ENCODE results near the gene C17orf113. TPM values are rescaled to one million over a fixed set of nuclear protein-coding genes. Genes with fewer than 3 reads are reported as not detected.

Gene C17orf113
- total RNA-seq, 1 donor from 2014 or later: 0.10 TPM

DNA sequence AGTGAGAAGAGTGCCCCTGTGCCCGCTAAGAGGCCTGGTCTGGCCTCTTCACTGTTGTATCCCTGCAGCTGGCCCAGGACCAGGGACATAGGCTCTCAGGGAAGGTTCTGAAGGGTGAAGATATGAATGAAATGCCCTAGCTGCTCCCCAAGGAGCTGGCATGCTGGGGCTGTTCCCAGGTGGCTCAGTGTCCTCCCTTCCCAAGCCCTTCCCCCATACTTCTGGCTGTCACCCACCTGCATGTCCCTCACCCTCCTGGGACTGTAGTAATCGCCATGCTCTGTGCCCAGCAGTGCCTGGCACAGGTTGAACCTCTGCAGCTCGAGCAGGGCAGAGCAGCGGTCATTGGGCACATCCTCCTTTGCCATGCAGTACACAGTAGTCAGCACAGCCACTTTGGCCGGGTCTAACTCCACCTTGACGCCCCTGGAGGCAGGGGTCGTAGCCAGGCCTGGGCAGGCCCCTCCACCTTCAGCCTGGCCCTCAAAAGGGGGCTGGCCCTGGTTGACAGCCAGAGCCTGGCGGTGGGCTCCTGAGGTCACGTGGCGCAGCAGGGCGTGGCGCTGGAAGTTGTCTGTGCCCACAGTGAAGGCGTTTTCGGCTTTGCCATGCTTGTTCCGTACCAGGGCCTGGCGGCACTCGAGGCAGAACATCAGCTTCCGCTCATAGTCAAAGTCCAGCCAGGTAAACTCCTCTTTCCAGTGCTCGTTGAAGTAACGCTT is 7.6 kb downstream of the C17orf113 start:
- intact Hi-C loops (cut with micrococcal nuclease): no loop called here

DNA sequence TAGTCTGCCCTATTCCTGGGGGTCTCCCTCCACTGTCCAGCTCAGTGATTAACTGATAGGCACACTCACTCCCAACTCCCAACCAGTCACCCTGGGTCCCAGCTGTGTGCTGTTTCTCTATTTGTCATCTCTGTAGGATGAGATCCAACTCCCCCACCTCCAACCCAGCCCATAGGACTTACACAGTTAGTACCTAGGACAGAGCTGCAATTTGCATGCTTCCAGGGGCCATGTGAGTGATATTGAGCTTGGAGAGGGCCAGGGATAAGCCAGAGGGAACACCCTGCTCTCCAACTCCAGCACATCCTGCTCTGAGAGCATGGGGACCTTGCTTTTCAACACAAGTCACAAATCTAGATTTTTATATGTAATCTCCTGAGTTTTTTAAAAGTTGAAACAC is 8.8 kb downstream of the C17orf113 start:
- intact Hi-C loops (cut with micrococcal nuclease): no loop called here

DNA sequence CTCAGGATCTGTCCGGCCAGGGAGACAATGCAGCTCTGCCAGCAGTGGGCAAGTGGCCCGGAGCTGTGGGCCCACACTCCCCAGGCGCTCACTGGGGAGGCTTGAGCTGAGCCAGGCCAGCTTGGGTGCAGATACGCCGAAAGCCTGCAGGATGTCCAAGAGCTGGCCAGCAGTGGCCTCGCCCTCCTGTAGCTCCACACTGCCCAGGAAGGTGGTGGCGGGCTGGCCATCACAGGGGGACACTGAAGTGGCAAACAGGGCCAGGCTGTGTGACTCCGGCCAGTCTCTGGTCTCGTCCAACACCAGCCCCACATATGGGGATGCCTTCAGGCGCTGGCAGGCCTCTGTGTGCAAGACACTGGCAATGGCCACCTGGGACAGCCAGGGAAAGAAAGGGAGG is 9.6 kb downstream of the C17orf113 start:
- intact Hi-C loops (cut with micrococcal nuclease): no loop called here

DNA sequence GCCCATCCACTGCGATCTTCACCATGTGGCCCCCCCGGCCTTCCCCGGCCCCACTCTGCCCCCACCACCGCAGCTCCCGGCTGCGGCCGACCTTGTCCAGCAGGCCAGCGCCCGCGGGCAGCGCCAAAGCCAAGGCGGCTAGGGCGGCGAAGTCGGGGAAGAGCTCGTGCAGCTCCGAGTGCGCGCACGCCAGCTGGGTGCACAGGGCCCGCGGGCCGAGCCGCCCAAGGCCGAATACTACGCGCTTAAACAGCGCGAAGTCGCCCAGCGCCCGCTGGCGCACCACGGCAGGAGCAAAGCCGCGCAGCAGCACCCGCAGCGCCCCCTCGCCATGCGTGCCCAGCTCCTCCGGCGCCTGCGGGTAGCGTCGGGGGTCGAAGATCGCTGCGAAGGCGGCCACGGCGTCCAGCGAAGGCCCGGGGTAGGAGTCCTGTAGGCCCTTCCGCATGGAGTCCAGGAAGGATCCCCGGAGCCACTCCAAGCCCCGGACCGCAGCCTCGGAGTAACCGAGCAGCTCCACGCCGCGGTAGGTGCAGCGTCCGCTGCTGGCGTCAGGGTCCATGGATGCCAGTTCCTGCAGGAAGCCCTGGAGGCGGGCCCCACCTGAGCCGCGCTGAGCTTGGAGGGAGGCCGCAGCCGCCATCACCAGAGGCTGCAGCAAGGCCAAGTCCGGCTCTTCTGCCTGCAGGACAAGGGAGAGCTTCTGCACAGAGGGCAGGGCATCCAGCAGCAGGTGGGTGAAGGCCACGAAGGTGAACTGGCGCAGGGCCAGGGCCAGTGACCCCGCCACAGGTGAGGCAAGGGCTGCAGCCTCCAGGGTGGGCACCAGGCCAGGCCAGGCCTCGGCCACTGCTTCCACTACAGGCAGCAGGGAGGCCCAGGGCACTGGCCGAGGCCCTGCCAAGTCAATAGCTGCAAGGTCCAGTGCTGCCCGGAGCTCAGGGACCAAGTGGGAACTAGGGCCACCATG is 10.3 kb downstream of the C17orf113 start:
- intact Hi-C loops (cut with micrococcal nuclease): no loop called here

DNA sequence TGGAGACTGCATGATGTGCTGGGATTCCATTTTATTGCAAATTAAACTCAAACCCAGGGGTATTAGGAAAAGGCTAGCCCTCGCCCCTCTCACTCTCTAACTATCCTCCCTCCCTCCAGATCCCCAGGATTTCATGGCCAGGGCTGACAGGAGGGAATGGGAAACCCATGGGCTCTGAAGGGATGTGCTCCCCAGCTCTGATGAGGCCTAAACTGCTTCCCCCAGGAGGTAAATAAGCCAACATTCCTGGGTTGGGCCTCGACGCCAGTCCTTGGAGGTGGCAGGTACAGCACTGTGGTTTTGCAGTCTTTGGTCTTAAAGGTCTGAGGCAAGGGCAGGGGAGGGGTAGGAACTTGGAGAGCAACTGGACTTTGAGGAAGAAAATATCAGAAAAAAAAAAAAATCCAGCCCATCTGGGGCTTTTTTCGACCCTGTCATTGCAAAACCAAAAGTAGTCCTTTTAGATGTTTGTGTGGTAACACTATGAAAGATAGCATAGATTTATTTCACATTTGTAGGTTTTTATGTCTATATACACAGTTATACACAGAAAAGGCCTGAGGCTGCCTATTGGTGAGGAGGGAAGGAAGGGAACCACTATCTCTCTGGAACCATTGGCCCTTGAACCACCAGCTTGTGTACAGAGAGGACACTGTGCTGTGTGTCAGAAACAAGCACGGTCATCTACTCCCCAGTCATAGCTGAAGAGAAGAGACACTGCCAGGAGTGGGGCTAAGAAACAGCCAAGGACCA is 12.0 kb downstream of the C17orf113 start:
- intact Hi-C loops (cut with micrococcal nuclease): no loop called here

DNA sequence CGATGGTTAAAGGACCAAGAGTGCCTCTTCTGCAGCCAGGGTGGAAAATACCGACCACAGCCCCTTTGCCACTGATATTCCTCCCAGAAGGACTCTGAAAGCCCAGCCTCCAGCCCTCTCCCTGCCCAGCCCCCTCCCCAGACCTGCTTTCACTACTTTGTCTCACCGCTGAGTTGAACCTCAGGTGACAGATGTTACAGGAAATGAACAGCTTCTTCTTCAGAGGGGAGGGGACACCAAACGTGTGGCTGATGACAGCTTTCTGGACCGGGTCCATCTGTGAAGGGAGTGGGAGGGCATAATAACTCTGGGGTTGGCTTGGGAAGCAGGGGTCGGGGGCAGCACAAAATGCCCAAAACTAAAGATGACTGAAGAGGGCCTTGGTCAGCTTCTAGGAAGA is 16.3 kb downstream of the C17orf113 start:
- intact Hi-C loops (cut with micrococcal nuclease): no loop called here

DNA sequence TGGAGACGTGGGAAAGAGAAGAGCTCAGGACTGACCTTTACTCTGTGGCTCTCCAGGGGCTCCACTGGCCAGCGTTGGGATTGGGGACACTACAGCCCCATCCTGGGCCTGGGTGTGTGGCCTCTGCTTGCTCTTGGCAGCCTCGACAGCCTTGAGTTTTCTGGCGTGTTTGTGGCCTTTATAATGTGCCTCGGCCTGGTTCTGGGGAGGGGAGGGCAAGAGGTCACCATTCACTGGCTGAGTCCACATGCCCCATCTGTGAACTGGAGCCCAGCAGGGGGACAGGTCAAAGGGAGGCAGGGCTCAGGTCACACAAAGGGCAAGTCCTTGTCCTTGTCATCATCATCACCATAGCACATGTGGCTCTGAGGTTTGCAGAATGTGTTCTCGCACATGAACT is 18.8 kb downstream of the C17orf113 start:
- intact Hi-C loops (cut with micrococcal nuclease): no loop called here

DNA sequence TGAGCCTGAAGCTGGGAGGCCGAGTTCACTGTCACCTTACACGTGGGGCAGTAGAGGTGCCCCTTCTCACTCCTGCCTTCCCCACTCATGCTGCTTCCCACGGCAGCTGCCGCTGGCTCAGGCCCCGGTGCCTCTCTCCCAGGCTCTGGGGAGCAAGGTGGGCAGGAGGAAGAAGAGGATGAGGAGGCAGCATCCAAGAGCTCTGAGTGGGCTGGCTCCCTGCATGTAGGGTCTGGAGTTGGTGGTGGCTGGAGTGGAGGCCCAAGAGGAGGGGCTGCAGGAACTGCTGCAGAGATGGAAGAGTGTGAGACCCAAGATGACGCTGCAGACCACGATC is 21.6 kb downstream of the C17orf113 start:
- intact Hi-C loops (cut with micrococcal nuclease): no loop called here

DNA sequence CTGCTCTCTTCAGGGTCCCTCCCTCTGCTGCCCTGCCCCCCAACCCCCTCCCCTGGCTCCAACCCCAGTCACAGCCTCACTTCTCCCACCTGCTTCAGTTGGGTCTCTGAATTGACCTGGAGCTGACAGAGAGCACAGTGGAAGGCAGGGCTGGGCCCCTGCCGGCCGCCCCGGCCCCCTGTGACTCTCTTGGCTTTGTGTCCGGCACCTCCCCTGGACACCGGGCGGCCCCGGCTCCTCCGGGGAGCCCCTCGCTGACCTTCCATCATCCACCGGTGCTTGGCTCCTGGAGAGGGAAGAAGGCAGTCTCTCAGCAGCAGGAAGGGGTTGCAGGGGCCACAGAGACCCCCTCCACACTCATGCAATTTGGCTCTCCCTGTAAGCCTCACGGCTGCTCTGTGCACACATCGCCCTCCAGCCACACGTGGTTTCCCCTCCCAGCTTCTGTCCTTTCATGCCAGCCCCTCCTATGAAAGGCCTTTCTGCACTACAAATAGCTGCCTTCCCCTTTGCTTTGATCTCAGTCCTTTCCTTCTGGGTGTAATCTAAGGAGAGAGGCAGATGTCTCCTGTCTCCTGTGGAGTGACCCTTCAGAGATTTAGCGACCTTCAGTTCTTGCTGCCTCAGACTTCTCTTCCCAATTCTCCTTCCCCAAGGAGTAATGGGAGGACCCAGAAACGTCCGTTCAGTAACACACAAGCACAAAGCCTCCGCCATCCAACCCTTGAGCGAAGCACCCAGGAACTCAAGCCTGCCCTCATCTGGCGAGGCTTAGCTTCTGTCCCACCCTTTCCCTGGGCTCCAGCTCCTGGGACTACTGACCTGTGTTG is 22.2 kb downstream of the C17orf113 start:
- intact Hi-C loops (cut with micrococcal nuclease): no loop called here

DNA sequence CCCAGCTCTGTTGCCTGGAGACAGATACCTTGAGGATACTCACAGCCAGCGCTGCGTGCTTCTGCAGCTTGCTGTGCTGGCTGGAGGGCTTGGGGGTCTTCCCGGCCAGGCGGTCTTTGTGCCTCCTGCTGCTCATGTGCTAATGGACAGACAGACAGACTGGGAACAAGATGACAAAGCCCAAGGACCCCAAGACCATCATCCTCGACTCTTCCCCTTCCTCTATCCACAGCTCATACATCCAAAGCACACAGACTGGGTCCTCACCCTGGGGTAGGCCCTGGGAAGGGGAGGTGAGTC is 22.9 kb downstream of the C17orf113 start:
- intact Hi-C loops (cut with micrococcal nuclease): no loop called here

DNA sequence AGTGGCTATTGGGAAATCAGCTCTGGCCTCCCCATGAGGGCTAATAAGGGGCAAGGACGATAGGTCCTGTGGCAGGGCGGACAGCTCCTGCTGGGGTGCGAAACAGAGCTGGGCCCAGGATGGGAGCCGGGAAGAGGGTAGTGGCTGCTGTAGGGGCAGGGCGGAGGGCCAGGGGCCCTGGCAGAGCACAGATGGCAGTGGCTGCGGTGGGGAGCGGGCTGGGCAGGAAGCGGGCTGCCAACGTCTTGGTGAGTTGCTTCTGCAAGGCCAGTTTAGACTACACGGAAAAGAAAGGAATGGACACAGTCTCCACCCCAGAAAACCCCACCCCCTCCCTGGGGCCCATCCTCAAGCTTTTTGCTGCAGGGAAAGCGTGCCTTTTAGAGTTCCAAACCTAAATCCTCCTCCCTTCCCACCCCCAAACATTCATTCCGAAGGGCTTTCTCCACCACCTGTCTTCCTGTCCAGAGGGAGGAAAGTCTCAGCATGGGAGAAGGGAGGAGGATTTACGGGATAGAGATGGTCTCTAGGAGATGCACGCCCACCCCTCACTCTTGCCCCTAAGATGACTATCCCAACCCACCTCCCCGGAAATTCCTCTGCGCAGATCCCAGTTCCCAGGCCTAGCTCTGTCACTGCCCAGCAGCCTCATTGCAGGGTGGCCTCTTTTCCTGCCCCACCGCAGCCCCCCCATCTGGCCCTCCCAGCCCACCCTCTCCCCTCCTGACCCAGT is 23.4 kb downstream of the C17orf113 start:
- intact Hi-C loops (cut with micrococcal nuclease): no loop called here

DNA sequence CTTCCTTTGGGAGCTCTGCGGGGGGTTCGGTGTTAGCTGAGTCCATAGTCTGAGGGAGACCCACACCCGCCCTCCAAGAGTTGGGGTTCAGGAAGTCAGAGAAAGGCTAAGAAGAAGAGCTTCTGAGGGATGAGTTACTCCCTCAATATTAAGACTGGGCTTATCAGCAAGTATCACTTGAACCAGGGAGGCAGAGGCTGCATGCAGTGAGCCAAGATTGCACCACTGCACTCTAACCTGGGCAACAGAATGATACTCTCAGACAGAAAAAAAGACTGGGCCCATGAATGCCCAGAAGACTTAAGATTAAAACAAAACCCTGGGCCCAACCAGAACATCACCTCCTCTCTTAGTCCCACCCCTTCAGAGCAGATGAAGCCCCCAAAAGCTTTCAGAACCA is 24.5 kb downstream of the C17orf113 start:
- intact Hi-C loops (cut with micrococcal nuclease): loop anchor here (1.0 kb wide), 4 partner anchors 37 to 90 kb away; partner anchors contain the start of gene DHX58

DNA sequence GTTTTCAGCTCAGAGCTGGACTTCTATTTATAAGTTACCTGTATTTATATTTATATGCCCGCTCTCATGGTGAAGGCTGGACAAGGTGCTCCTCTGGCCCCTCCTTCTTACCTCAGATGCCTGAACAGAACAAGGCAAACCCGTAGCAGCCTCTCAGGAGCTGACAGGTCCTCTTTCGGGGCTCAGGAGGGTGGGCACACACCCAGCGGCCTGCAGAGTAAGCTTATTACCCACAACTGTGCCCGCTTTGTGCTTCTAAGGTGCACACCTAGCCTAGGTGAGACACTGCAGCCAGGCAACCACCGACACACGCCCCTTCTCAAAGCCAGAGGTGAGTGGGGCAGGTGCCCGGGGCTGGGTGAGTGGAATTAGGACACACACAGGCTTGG is 25.2 kb downstream of the C17orf113 start:
- intact Hi-C loops (cut with micrococcal nuclease): loop anchor here (1.0 kb wide), 4 partner anchors 38 to 91 kb away; partner anchors contain the start of gene DHX58

DNA sequence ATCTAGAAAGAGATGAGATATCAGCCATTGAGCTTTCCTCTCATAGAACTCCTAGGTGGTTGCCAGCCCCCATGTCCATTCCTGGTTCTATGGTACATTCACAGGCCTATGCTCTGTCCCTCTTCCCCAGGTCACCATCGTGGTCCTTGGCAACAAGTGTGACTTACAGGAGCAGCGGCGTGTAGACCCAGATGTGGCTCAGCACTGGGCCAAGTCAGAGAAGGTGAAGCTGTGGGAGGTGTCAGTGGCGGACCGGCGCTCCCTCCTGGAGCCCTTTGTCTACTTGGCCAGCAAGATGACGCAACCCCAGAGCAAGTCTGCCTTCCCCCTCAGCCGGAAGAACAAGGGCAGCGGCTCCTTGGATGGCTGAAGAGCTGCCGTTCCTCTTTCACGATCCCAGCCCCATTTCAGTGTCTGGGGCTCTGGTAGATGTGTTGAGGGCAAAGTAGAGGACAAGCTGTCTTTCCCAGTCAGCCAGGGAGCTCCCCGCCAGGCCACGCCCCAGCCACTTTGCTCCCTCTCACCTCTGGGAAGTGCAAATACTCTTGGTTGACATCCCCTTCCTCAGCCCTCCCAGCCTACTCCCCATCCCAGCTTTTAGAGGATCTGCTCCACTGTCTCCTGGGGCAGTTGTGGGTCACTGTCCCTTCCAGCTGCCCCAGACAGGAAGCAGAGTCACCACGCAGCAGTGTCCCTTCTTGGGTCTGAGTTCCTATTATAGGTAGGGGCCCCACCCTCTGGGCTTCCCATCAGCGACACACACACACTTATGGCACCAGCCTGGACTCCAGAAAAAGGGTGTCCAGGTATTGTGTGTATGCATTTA is 26.7 kb downstream of the C17orf113 start:
- intact Hi-C loops (cut with micrococcal nuclease): no loop called here

DNA sequence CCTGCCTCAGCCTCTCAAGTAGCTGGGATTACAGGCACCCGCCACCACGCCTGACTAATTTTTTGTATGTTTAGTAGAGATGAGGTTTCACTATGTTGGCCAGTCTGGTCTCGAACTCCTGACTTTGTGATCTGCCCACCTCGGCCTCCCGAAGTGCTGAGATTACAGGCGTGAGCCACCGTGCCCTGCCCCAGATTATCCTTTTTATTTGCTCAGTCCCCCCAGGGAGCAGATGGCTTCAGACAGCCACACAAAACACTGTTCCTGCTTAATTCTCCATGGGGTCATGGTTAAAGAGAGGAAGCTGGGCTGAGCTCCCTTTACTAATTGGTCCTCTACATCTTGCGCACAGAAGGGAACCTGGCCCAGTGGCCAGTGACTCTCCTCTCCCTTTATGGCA is 29.6 kb downstream of the C17orf113 start:
- intact Hi-C loops (cut with micrococcal nuclease): loop anchor here (1.0 kb wide), 2 partner anchors 91 to 95 kb away; partner anchors contain the start of gene DHX58

DNA sequence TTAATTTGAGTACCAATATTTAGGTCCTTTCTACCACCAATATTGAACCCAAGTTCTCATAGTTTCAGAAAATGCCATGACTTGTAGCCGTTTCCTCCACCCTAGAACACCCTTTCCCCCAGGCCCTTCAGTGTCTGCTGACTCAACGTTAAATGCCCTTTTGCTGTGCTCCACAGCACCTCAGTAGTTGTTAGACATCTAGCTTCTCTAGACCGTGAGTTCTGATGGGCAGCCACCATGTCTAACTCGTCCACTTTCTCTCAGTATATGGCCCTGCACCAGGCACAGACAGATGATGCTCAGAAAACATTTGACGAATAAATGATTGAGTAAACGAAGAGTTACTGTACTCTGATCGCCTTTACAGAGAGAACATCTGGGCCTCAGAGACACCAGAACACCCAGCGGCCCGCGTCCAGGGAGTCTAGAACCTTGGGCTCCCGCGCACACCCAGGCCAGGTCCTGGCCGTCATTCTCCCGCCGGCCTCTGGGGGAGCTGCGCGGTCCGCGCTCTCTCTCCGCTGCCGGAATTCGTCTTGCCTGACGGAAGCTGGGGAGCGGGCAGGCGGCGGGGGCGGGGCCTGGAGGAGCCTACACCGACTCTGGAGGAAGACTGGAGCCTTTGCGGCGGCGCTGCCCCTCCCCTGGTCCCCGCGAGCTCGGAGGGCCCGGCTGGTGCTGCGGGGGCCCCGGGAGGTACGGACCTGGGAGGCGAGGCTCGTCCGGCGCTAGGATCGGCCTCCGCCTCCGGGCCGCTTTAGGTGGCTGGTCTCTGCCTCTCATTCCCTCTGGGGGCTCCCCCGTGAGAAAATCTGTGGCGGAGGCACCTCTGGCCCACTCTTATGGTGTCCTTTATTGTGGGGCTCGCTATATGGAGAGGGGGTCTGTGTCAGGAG is 30.6 kb downstream of the C17orf113 start, which contains the start of gene NKIRAS2:
Gene NKIRAS2, plus strand, starts transcription at position 582 of the 896 bp plus-strand sequence. CDS start 1,488 bp downstream, outside the sequence.
- intact Hi-C loops (cut with micrococcal nuclease): loop anchor here (1.0 to 5.0 kb wide), 3 partner anchors 93 to 268 kb away; partner anchors contain the start of genes DHX58 and STAT5A

DNA sequence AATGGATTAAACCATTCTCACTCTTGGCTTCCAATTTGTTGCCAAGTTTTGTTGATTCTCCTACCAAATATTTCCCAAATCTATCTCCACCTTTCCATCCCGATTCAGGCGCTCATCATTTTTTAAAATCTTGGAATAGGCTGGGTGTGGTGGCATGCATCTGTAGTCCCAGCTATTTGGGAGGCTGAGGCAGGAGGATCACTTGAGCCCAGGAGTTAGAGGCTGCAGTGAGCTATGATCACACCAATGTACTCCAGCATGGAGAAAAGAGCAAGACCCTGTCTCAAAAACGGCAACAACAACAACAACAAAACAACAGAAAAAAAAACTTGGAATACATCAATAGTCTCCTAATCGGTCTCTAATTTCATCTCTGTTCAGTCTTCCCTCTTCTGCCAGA is 31.4 kb downstream of the C17orf113 start:
- intact Hi-C loops (cut with micrococcal nuclease): loop anchor here (5.0 kb wide), 1 partner anchor 268 kb away; the partner anchor contains the start of gene STAT5A

DNA sequence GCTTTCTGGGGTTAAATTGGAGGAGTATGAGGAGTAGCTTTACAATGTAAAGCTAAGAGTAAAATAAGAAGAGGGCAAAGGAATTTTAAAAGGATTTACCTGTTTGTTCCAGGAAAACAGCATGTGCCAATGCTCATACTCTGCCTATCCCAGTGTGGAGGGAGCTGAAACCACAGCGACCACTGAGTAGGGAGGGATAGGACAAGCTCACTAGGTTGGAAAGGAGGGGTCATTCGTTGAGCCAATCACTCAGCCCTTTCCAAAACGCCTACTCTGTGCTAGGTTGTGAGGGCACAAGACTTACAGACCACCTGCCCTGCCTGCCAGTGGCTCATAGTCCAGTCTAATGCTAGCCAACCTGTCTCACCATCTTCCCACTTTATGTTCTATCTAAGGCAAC is 32.1 kb downstream of the C17orf113 start:
- intact Hi-C loops (cut with micrococcal nuclease): loop anchor here (5.0 kb wide), 1 partner anchor 269 kb away; the partner anchor contains the start of gene STAT5A
